HG02884 (cell line): ENCODE results near the gene CHRM3.
"Not testable (repeated sequence)": the region's sequence is repeated elsewhere in the genome, so short reads cannot be mapped to it uniquely, and the experiment has no call there.

Experiments used
- ATAC-seq: cut with Tn5 transposase; IDR thresholded peaks from one replicate; pipeline ENCODE4 v1.9.1; 2021; ENCODE audit warnings: mild to moderate bottlenecking, moderate library complexity; ENCODE audit not compliant: unreplicated experiment

The CHRM3 gene

DNA sequence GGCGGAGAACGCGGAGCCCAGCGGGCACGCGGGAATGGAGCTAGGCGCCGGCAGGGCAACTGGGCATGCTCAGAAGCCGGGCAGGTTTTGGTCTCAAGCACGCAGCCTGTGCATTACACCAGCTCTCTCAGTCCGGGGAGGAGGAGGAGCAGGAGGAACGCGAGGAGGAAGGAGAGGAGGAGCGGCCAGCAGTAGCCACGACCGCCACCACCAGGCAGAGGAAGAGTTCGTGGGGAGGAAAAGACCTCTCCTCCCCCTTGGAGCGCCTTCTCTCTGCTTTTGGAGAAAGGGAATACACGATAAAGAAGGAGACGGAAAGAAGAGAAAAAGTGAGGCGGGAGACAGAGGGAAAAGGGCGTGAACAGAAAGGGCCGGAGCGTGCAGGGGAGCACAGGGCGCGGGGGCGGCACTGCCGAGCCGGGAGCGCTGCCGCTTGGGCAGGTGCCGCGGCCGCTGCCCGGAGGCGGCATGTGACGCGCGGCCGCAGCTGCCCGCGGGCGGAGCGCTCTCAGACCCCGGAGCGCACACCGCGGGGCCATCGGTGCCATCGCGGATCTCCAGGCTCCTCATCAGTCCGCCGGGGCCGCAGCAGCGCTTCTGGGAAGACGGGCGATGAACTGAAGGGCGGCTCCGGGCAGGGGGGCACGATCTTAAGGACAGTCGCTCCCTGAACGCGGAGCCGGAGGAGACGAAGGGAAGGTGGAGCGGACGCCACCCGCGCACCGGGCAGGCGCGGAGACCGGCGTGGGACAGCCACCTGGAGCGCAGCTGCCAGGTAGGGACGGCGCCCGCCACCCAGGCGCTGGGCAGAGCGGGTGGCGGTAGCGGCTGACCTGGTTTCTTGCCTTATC lies at the start of gene CHRM3:
Gene CHRM3, plus strand, starts transcription at position 116 of the 851 bp plus-strand sequence. CDS start 520,884 bp downstream, outside the sequence.
- no peak for ATAC-seq

DNA sequence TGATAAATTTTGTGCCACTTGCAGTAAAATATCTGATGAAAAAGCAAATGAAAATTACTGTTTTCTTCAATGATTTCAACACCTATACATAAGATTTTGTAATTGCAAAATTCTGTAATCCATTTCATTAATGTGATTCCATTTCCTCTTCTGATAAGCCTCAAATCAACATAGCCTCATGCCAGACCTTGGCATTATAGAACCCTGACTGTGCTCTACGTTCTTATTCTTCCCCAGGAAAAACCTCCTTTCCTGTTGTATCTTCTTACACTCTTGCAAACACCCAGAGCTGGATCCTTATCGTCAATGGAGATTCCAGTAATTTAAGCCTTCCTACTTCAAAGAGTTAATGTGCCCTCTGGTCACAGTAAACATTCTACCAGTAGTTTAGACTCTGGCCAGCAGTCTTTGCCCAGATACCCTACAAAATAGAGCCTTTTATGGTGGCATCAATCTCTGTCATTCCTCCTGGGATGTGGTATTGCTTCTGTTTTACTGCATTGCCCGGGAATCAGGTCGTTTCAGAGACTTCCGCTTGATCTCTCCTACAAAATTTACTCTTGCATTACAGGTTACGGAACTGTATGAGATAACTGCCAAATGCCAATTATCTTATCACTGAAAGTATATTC lies 48.5 kb upstream of the CHRM3 start:
- no peak for ATAC-seq

DNA sequence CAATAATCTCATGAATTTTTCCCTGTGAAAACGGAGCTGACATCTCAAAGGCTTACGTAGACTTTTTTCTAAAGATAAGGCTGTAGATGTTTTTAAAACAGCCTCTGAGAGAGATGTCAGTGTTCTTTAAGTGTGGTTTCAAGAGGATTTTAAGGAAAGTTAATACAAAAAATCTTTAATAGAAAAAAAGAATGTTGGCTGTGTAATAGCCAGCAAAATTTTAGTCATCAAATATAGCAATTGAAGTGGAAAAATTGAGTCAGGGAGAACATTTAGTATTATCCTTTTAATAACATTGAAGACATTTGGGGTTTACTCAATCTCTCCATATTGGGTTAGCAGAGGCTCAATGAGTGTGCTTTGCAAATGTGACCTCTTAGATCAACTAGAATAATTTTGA lies 38.6 kb upstream of the CHRM3 start:
- no peak for ATAC-seq

DNA sequence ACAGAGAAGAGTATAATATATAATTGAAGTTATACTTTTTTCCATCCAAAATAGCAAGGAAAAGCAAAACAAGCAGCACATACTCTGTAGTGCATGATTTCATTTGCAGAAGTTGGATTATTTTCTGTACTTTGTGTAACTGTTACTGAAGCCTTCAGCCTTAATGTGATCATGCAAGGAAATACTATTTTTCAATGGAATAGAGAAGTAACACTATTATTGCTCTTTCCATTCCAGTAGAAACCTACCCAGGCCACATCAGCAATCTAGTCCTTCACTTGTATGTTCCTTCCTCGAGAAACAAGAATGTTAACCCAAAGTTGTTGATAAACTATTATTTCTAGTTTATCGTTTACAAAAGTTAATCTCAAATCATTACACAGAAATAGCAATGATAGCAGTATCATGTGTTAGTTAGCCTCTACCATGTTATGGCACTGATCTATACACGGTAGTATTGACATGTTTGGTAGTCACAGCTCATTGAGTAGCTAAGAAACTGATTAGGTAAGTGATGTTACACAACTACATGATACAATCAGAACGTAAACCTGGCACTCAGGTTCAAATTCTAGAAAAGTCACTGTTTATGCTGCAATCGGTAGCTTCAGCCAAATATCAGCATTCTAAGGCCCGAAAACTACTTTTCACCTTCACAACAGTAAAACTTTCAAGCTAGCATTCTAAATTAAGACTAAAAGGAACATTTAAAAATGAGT lies 37.6 kb upstream of the CHRM3 start:
- no peak for ATAC-seq

DNA sequence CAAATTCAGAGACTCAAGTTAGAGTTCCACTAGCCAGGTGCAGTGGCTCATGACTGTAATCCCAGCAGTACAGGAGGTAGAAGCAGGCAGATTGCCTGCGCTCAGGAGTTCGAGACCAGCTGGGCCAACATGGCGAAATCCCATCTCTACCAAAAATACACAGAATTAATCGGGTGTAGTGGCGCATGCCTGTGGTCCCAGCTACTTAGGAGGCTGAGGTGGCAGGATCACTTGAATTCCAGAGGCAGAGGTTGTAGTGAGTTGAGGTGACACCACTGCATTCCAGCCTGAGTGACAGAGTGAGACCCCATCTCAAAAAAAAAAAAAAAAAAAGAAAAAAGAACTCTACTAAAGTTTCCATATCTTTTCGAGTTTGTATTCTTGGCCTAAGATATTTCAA lies 36.7 kb upstream of the CHRM3 start:
- ATAC-seq = no peak

DNA sequence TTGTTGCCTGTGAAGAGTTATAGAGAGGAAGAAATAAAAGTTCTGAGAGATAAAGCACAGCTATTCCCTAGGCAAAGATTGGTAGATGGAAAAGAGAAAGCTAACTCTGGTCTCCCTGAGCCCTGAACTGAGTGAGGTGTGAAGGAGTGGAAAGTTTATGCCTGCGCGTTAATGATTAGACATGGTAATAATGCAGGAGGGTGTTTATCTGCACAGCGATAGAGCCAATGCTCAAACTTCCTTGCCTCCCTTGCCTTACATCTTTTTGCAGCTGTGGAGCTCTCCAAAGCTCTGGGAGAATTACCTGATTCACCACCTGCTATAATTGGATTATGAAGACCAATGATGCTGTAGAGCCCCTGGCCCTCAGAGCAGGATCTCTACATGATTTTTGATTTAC lies 32.8 kb upstream of the CHRM3 start:
- no peak for ATAC-seq

DNA sequence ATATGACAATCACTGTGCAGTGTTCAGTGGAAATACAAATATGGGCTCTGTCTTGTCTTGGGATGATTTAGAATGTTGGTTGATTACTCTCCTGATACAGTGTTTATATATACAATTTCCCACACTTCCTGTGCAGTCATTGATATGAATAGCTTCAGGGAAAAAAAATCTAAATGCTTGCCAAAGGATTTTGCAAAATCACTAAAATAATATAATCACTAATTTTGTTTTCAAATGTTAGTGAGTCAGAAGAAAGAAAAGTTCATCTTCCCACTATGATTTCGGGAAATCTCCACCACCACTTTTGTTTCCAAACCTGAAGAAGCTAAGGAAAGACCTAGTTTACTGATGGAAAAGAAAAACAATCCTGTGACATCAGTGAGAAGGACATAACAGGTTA lies 32.1 kb upstream of the CHRM3 start:
- ATAC-seq = no peak

DNA sequence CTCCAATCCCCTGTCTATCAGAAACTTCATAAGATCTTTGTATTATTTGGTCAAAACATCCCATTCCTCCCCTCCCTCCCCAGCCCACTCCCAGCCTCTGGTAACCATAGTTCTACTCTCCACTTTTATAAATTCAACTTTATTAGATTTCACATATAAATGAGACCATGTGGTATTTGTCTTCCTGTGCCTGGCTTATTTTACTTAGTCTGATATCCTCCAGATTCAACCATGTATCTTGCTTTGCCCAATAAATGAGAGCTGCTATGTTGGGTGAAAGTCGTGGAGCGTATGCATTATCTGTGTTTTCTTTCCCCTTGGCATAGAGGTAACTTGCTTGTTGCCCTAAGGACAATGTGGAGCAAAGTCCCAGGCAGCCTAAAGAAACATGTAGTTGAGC lies 28.5 kb upstream of the CHRM3 start:
- ATAC-seq = no peak

DNA sequence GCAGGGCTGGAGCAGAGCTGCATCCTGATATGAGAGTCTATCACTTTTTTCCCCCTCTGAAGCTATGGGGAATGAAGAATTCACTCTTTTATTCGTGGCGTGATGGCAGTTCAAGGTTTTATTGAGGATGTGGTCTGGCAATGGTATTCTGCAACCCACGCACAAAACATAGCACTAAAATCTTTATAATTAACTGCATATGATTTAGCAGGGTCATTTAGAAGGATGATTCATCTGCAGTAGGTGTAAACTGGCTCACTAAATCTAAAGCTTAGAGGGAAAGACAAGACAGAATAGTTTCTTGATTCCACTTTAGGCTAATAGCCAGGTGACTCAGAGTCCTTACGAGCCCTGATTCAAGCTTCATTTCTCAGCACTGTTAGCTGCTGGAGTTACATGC lies 25.0 kb upstream of the CHRM3 start:
- ATAC-seq = no peak

DNA sequence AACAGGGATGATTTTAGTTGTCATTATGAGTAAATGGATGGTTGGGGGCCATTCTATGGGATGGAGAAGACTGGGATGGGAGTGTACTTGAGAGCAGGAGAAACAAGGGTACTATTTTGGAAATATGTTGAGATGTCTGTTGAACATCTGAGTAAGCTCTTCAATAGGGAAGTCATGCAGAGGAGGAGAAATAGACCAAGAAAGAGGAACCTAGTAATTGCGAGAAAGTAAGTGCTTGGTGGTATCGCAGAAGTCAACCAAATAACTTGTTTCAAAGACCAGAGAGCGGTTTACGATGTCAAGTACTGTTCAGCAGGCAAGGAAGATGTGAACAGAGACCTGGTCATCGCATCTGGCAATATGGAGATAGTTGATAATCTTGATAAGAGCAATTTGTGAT lies 22.4 kb upstream of the CHRM3 start:
- ATAC-seq = no peak

DNA sequence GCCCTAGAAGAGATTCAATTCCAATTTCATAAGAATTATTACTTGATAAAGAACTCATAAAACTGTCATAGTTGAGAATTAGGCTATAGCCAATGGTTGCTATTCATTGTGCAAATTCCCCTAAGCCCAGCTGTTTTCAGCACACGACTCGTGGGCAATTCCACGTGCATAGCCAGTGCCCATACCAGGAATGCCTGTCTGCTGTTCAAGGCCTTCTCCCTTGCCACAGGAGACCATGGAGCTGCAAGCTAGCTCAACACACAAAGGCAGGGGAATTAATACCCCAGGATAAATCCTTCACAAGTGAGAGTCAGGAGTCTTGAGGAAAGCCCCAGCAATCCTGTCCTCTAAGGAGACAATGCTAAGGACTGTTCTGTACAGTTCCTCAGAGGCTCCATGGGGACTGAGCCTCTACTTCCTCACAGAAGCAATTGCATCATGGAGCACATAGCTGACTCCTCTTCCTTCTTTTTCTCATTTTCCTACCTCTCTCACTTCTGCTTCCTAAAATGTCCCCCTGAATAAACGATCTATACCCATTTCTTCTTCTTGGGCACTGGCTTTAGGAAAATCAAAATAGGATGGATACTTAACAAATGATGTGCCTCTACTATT lies 19.1 kb upstream of the CHRM3 start:
- no peak for ATAC-seq

DNA sequence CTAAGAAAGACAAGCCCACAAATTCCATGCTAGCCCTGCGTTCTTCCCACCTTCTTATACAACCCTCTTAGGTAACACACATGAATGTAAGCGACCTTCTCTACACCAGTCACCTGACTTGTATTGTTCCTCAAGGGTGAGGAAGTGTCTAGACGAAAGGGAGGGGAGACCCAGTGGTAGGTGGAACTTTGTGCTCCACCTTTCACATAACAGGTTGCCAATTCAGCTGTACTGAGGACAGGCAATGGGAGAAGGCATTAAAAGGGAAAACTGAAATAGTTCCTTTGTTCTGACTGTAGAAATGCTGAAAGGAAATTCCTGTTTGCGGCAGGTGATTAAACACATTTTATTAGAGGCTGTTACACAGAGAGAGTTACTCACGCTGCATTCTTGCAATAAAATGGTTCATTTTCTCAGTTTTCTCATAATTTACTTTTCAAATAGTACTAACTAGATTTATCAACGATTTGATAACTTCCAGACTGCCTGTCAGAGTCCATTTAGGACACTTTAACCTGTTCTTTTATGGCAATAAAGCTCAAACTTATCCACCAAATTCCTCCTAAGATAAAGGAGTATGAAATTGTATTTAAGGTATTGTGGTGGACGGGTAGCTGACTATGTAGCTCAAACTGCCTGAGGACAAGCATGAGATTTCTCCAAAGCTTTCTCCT lies 17.8 kb upstream of the CHRM3 start:
- no peak for ATAC-seq

DNA sequence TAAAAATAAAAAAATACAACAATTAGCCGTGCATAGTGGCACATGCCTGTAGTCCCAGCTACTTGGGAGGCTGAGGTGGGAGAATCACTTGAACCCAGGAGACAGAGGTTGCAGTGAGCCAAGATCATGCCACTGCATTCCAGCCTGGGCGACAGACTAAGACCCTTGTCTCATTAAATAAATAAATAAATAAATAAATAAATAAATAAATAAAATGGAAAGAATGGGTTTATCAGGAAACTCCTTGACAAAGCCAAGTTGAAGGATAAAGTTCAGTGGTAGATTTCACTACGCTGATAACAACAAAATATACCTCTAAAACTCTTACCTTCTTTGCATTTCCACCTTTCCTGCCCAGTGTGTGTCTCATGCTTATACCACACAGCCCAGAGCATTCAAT lies 15.5 kb upstream of the CHRM3 start:
- ATAC-seq = not testable (repeated sequence)

DNA sequence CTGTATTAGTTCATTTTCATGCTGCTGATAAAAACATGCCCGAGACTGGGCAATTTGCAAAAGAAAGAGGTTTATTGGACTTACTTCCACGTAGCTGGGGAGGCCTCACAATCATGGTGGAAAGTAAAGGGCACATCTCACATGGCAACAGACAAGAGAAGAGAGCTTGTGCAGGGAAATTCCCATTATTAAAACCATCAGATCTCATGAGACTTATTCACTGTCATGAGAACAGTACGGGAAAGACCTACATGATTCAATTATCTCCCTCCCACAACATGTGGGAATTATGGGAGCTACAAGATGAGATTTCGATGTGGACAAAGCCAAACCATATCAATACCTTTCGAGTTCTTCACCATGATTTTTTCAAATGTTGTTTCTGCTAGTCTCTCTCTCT lies 3.7 kb upstream of the CHRM3 start:
- no peak for ATAC-seq

DNA sequence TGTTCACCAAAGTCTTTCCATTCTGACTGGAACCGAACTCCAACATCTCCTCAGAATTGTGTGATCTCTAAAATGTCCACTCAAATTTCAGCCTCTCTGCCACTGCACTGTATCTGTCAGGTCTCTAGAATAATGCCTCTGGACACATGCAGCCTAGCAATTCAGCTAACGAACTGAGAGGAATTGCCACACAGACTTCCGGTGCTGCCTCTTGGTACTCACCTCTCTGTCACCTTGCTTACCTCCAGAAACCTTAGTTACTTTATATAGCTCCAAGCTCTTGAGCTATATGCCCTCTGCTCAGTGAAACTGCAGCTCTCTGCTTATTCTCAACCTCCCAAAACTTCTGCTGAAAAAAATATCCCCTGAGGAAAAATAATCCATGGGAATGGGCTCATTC lies 2.7 kb upstream of the CHRM3 start:
- no peak for ATAC-seq

DNA sequence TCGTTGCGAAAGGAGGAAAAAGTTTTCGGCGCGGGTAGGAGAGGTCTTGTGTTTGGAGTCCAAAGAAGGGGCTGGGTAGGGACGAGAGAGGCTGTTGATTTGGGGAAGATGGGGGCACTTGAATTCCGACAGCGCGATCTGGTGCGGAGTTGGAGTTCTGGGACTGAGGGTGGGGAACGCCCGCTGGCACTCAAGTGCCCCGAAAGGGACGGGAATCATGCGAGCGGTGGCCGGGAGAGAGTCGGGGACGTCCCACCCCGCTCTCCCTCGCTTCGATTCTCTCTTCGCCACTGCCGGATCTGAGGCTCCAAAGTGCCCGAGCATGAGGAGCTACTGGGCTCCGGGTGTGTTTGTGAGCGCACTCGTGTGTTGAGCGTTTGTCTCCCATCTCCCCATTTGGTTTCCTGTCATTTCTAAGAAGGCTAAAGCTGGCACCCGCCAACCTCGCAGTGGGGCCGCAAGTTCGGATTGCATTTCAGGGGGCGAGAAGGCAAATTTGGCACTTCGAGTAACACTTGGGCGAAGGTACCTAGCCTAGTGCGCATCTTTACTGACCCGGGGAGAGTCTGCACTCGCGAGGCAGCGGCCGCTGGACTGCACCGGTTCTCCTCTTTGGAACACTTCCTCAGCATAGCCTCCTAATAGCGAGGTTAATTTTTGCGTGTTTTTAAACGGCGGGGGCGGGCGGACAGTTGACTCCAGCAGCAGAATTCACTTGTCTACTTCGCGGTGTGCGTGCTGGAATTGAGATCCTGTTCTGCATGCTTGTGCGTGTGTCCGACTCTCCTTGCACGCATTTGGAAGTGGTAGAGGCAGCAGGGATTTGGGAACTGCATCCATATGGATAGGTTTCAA lies 1.2 kb downstream of the CHRM3 start:
- ATAC-seq = no peak

DNA sequence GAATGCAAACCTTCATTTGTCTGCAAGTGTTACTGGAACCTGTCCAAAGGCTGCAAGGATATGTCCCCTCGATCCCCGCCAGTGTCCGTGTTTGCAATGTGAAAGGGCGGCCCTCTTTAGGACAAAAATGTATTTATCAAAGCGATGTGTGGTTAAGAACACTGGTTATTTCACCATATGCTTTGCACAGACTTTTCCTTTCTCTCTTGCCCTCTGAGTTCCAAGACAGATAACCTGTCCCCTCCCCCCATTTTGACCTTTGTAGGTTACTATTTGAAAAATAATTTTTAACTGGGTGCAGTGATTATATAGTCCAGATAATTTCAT lies 1.8 kb downstream of the CHRM3 start:
- ATAC-seq = no peak

DNA sequence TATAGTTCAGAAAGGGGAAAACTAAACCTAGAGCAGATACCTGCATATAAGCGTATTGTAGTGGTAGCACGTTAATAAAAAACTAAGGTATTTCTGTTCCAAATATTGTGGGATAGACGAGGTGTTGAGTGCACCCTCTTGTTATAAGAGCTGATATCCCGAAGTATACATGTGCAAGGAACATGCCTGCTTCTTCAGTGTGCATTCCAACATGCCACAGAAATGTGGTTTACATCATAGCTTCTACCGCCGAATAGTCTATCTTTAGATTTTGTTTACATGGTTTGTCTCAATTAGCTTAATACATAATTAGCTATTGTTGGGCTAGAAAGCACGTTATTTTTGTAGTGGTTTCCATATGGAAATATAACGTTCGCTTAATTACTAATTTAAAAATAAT lies 2.2 kb downstream of the CHRM3 start:
- no peak for ATAC-seq

DNA sequence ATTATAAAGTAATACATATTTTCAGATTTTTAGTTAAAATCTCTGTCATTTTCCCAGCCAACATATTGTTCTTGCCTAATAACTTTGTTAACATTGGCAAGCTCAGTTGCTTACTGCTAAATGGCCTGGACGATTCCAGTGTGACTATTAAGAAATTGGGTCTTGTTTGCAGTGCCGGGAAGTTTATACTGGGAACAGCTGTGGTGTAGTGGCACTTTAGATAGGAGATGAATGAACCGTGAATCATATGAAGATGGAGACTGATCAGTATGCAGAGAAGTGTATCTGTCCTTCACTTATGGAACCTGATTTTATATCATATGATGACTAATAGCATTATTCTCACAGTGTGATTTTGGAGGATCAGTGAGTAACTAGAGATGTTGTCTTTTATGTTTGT lies 3.3 kb downstream of the CHRM3 start:
- ATAC-seq = no peak

DNA sequence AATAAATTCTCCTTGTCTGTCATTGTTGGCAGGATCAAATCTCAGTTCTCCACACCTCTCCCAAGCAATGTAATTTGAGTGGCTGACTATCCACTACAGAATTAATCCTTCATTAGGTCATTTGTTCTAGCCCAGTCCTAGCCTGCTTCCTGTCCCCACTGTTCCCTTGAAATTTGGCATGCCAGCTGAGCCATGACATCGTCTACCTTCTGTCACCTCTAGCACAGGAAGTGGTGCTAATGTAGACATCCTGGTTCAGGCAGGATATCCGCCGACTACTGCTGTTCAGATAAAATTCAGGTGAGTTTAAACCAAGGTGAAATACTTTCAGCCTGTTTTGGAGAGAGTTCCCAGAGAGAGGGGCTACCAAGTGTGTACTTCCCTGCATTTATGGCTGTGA lies 5.9 kb downstream of the CHRM3 start:
- no peak for ATAC-seq
